NCI-H2107 treated with DMSO at 0.1 percent for 48 hours (cell line): ENCODE data around the gene ADPRHL1.

Experiments used
- DNase-seq: peaks from one replicate; lab custom pipeline; 2025; ENCODE audit not compliant: unreplicated experiment; lab: John Stamatoyannopoulos, UW

The ADPRHL1 gene

GRCh38 chr13:113417836-113418721 is 35.2 kb downstream of the ADPRHL1 start:
- no peak for DNase-seq

GRCh38 chr13:113417008-113417751 is 36.1 kb downstream of the ADPRHL1 start:
- no peak for DNase-seq

- DNase-seq: no peak
Measured at GRCh38 chr13:113415825-113416224, 37.5 kb downstream of the ADPRHL1 start.

GRCh38 chr13:113415032-113415431 is 38.3 kb downstream of the ADPRHL1 start:
- no peak for DNase-seq

GRCh38 chr13:113414335-113414734 is 39.0 kb downstream of the ADPRHL1 start:
- DNase-seq: no peak

GRCh38 chr13:113413898-113414282 is 39.4 kb downstream of the ADPRHL1 start:
- DNase-seq: no peak

GRCh38 chr13:113413178-113413897 is 40.0 kb downstream of the ADPRHL1 start:
- no peak for DNase-seq

GRCh38 chr13:113412440-113412839 is 40.8 kb downstream of the ADPRHL1 start:
- DNase-seq: no peak

- no peak for DNase-seq
Measured at GRCh38 chr13:113411216-113412023, 41.9 kb downstream of the ADPRHL1 start.

- no peak for DNase-seq
Measured at GRCh38 chr13:113410472-113411201, 42.7 kb downstream of the ADPRHL1 start.

GRCh38 chr13:113408562-113408961 is 44.7 kb downstream of the ADPRHL1 start:
- DNase-seq: no peak

GRCh38 chr13:113407531-113408393 is 45.5 kb downstream of the ADPRHL1 start:
- DNase-seq: no peak

- no peak for DNase-seq
Measured at GRCh38 chr13:113407103-113407530, 46.2 kb downstream of the ADPRHL1 start.

- no peak for DNase-seq
Measured at GRCh38 chr13:113406321-113407102, 46.8 kb downstream of the ADPRHL1 start.

- DNase-seq: peak; percentile 54
Measured at GRCh38 chr13:113405481-113406300, 47.6 kb downstream of the ADPRHL1 start.

- peak; percentile 54 for DNase-seq
Measured at GRCh38 chr13:113404723-113405471, 48.4 kb downstream of the ADPRHL1 start.

- DNase-seq: no peak
Measured at GRCh38 chr13:113404366-113404722, 48.9 kb downstream of the ADPRHL1 start.
